NCI-H2196 (cell line): ENCODE results near the gene TEFM.
"Not testable (repeated sequence)": the region's sequence is repeated elsewhere in the genome, so short reads cannot be mapped to it uniquely, and the experiment has no call there.

Source experiments
- DNase-seq: peaks from one replicate; lab custom pipeline; 2025; ENCODE audit not compliant: unreplicated experiment; lab: John Stamatoyannopoulos, UW

The TEFM gene

DNA sequence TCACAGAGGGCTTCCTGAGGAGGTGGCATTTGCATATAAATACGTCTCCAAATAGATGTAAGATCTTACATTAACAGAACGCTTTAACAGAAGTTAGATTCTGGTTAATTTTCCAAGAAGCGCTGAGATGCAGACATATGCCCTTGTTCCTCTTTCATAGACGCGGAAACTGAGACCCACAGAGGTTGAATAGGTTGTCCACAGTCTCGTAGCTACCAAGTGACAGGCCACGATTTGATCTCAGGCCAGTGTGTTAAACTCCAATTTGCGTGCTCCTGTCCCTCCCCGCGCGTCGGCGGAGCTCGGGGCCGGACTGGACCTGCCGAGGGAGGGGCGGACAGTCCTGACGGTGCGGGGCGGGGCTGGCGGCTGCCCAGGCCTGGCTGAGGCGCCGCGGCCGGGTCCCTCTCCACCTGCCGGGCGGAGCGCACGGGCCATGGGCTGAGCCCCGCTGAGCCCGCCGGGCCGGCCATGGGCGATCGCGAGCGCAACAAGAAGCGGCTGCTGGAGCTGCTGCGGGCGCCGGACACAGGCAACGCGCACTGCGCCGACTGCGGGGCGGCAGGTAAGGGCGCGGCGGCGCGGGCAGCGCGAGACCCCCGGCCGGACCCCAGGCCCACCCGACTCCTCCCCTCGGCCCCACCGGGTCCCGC, 15.6 kb upstream of the TEFM start, which contains the start of gene ADAP2:
Gene ADAP2, plus strand, starts transcription at position 402 of the 653 bp plus-strand sequence. Its CDS starts 70 bp downstream, at position 472.
- peak; percentile 8 for DNase-seq

GRCh38 chr17:30920683-30921543, 14.9 kb upstream of the TEFM start:
- DNase-seq = no peak

GRCh38 chr17:30920282-30920681, 14.2 kb upstream of the TEFM start:
- DNase-seq = no peak

- DNase-seq = no peak
Measured at GRCh38 chr17:30917050-30917449, 11.0 kb upstream of the TEFM start.

GRCh38 chr17:30915833-30916611, 10.0 kb upstream of the TEFM start:
- no peak for DNase-seq

DNA sequence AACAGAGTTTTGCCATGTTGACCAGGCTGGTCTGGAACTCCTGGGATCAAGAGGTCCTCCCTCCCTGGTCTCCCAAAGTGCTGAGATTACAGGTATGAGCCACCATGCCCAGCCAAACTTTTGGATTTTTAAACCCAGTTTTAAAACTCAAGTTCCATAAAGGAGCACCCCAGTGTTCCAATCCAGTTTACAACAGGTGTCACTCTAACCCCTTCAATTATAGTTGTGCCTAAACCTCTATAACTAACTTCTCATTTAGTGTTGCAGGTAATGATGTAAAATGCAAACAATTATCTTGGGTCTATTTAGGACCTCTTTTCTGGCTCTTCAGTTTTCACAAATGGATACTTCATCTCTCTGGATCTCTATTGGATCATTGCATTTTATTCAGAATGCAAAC, 7.9 kb upstream of the TEFM start:
- no peak for DNase-seq

GRCh38 chr17:30910151-30910550, 4.1 kb upstream of the TEFM start:
- not testable (repeated sequence) for DNase-seq

DNA sequence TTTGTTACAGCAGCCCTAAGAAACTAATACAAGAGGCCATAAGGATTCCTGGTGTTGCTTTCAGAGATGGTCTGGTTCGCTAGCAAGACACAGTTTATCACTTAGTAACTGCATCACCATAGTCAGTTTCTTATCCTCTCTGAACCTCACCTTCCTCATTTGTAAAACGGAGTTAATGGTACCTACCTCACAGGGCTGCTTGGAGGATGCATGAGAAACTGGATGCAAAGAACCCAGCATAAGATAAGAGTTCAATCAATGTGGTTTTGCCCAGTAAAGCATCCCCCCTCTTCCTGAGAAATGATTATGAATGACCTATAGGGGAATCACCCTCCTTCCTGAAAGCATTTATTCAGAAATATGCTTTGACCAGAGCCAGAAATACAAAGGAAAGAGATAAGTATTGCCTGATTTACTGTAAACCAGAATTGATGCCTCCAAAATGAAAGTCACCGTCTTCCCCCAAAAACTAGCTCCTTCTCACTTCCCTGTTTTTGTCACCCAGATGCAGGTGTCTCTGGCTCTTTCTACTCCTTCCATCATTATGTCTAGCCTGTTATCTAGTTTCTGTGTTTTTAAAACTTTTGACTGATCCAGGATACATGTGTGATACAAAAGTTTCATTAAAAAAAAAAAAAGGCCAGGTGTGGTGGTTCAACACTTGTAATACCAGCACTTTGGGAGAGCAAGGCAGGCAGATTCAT, 2.8 kb upstream of the TEFM start:
- DNase-seq = no peak

GRCh38 chr17:30905742-30906100, 317 bp downstream of the TEFM start:
- no peak for DNase-seq

DNA sequence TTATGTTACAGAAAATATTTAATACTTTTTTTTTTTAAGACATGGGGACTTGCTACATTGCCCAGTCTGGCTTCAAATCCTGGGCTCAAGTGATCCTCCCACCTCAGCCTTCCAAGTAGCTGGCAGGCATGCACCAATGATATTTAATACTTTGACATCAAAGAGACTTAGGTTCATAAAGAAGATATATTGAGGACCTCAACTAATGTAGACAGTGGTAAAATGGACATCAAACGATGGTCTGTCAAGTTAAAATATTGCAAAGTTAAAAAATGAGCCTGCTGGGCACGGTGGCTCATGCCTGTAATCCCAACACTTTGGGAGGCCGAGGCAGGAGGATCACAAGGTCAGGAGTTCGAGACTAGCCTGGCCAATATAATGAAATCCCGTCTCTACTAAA, 8.7 kb downstream of the TEFM start:
- DNase-seq = no peak

DNA sequence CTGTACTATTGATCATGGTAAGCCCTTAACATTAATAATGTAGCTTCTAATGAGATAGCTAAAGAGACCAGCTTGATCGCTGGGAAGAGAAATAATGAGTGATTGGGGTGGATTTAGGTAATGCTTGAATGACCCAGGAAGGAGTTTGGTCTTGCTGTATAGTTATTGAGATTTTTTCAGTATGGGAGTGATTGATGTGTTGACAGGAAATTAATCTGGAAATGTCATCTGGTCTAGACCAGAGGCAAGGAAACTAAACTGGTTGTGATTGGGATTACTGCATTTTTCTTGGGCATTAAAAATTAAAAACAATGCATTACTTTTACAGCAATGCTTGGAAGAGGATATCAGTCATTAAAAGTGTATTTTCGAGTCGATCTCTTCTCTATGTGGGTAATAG, 11.8 kb downstream of the TEFM start:
- DNase-seq = no peak

DNA sequence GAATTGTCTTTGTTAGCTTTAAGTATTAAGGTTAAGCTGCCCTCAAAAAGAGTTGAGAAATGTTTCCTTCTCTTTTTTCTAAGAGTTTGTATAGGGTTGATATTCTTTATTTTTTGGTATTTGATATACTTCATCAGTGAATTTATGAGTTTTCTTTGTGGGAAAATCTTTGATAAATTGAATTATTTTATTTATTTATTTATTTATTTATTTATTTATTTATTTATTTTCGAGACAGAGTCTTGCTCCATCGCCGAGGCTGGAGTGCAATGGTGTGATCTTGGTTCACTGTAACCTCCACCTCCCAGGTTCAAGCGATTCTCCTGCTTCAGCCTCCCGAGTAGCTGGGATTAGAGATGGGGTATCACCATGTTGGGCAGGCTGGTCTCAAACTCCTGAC, 19.9 kb downstream of the TEFM start:
- DNase-seq = no peak

DNA sequence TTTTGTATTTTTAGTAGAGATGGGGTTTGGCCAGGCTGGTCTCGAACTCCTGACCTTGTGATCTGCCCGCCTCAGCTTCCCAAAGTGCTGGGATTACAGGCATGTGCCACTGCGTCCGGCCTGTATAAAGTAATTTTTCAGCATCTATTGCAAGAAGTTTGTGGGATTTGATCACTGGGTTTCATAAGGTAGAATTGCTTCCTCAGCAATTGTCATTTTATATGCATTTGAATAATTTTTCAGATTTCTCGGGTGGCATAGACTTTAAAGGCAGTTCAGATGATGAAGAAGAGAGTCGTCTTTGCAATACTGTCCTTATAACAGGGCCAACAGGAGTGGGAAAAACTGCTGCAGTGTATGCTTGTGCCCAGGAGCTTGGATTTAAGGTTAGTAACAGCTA, 37.0 kb downstream of the TEFM start:
- DNase-seq = no peak

- DNase-seq = no peak
Measured at GRCh38 chr17:30864636-30865035, 41.4 kb downstream of the TEFM start.

- no peak for DNase-seq
Measured at GRCh38 chr17:30858556-30859250, 47.3 kb downstream of the TEFM start.

- no peak for DNase-seq
Measured at GRCh38 chr17:30854146-30854545, 51.9 kb downstream of the TEFM start.
